ENCODE results near the gene CRYGS. TPM values are rescaled to one million over a fixed set of nuclear protein-coding genes. Genes with fewer than 3 reads are reported as not detected.

Gene CRYGS
- total and polyA plus RNA-seq, 2 experiments from 2014 or later: 2.0 to 2.9 TPM

GRCh38 chr3:186566772-186567071 lies 22.5 kb upstream of the CRYGS start:
- Histone ChIP-seq H3K36me3 (ENCODE audit: insufficient read depth) (peaks cover 5% of the 10 kb centered on the region; the same call in 1 of the 2 replicates), H3K4me3 (peak overlapping the region; percentile 96), H3K27me3 (ENCODE audit: insufficient read depth) (no peaks in the 10 kb centered on the region), H3K4me1 (ENCODE audit: insufficient read depth) (peaks cover 22% of the 10 kb centered on the region), H3F3A (replicated peaks; ENCODE audit: low read depth) (peaks cover 2% of the 10 kb centered on the region; the same call in 1 of the 2 replicates), H4K20me1 (replicated peaks; ENCODE audit: insufficient read depth) (0 out of 2 replicates have a peak, but pooled peaks cover 10% of the 10 kb centered on the region), H3K9me2 (ENCODE audit: insufficient read depth) (no peaks in the 10 kb centered on the region), H3K27ac (ENCODE audit: low read depth) (peak overlapping the region; percentile 60; the same call in 1 of the 2 replicates), H3K79me2 (replicated peaks; ENCODE audit: insufficient read depth) (peaks cover 14% of the 10 kb centered on the region), H3K4me2 (peak overlapping the region; percentile 87), H2AFZ (peak overlapping the region; percentile 95)
- H3K4me3 Mint-ChIP-seq: peak overlapping the region; percentile 80
- H3K27me3 Mint-ChIP-seq (ENCODE audit: insufficient read depth, low read depth, poor library complexity): peaks cover 7% of the 10 kb centered on the region
- ATAC-seq (peak; percentile 8), DNase-seq (ENCODE audit: low spot score) (no peak)
- H3K4me1 Mint-ChIP-seq: peaks cover 21% of the 10 kb centered on the region
- no peaks in the 10 kb centered on the region for H3K9me3 Mint-ChIP-seq
- TF ChIP-seq EZH2phosphoT487 (IDR thresholded peaks at IDR 0.05; ENCODE audit: unreplicated experiment): no peak
- no peak for TF ChIP-seq POLR2AphosphoS5 (IDR thresholded peaks at IDR 0.05; ENCODE audit: low read depth)
- TF ChIP-seq STAT1 (IDR thresholded peaks at IDR 0.05; ENCODE audit: unreplicated experiment): no peak
- TF ChIP-seq JUNB (IDR thresholded peaks at IDR 0.05; ENCODE audit: unreplicated experiment): no peak
- TF ChIP-seq ZNF462 (CRISPR knock-in tag; IDR thresholded peaks at IDR 0.05): no peak
- no peak for TF ChIP-seq NANOG (IDR thresholded peaks at IDR 0.05; ENCODE audit: borderline replicate concordance)
- no peak for TF ChIP-seq ZNF331 (CRISPR knock-in tag; IDR thresholded peaks at IDR 0.05; ENCODE audit: low read depth)
- TF ChIP-seq, protein P1, sequence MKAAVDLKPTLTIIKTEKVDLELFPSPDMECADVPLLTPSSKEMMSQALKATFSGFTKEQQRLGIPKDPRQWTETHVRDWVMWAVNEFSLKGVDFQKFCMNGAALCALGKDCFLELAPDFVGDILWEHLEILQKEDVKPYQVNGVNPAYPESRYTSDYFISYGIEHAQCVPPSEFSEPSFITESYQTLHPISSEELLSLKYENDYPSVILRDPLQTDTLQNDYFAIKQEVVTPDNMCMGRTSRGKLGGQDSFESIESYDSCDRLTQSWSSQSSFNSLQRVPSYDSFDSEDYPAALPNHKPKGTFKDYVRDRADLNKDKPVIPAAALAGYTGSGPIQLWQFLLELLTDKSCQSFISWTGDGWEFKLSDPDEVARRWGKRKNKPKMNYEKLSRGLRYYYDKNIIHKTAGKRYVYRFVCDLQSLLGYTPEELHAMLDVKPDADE (IDR thresholded peaks at IDR 0.05): no peak
- no peak for TF ChIP-seq ZNF114 (CRISPR knock-in tag; IDR thresholded peaks at IDR 0.05)
- no peak for TF ChIP-seq EZH2 (IDR thresholded peaks at IDR 0.05; ENCODE audit: low read depth, unreplicated experiment)
- TF ChIP-seq CREB1 (CRISPR knock-in tag; IDR thresholded peaks at IDR 0.05; ENCODE audit: low read depth): no peak
- TF ChIP-seq REST (IDR thresholded peaks at IDR 0.05; ENCODE audit: unreplicated experiment): no peak
- TF ChIP-seq CTCF (conservative IDR thresholded peaks at IDR 0.05; ENCODE audit: low read depth in 2 of 2): no peak
- 0 out of 3 replicates have a peak, but pooled peaks cover 3% of the 10 kb centered on the region for H3K36me3 Mint-ChIP-seq (ENCODE audit: low read depth)
- H3K27ac Mint-ChIP-seq: peak overlapping the region; percentile 17; the same call in 1 of the 2 replicates

All from GM23338 (cell line).